HG03460 (cell line): Measurements from ENCODE around the gene GPN1.
A peak's percentile ranks its signal among the peaks of the same experiment; 100 is the strongest.
"Not testable (repeated sequence)": the region's sequence is repeated elsewhere in the genome, so short reads cannot be mapped to it uniquely, and the experiment has no call there.

Experiments used
- ATAC-seq: cut with Tn5 transposase; IDR thresholded peaks from one replicate; pipeline ENCODE4 v1.9.1; 2021; ENCODE audit not compliant: unreplicated experiment

Gene GPN1

GRCh38 chr2:27626921-27627320 lies 1.9 kb upstream of the GPN1 start:
- ATAC-seq, result not testable (repeated sequence)

GRCh38 chr2:27627963-27628766 lies 685 bp upstream of the GPN1 start:
- ATAC-seq, result peak; percentile 30

- ATAC-seq, result not testable (repeated sequence)
These were observed 1.4 kb downstream of the GPN1 start for GRCh38 chr2:27630257-27630656.

- ATAC-seq, result no peak
These were observed 5.4 kb downstream of the GPN1 start for GRCh38 chr2:27634291-27634690.

- no peak for ATAC-seq
These were observed 7.9 kb downstream of the GPN1 start for GRCh38 chr2:27636766-27637165.

- no peak for ATAC-seq
These were observed 9.3 kb downstream of the GPN1 start for GRCh38 chr2:27638037-27638637.

GRCh38 chr2:27638709-27639108 lies 9.9 kb downstream of the GPN1 start:
- ATAC-seq, result no peak

GRCh38 chr2:27640722-27641245 lies 11.9 kb downstream of the GPN1 start:
- ATAC-seq, result no peak

GRCh38 chr2:27645197-27645596 lies 16.3 kb downstream of the GPN1 start:
- ATAC-seq, result no peak

- no peak for ATAC-seq
These were observed 18.4 kb downstream of the GPN1 start for GRCh38 chr2:27647289-27647688.

GRCh38 chr2:27647737-27648136 lies 18.9 kb downstream of the GPN1 start:
- ATAC-seq, result no peak

GRCh38 chr2:27651056-27651455 lies 22.2 kb downstream of the GPN1 start:
- no peak for ATAC-seq

GRCh38 chr2:27652341-27652740 lies 23.5 kb downstream of the GPN1 start:
- ATAC-seq, result no peak

GRCh38 chr2:27652790-27653189 lies 23.9 kb downstream of the GPN1 start:
- no peak for ATAC-seq

GRCh38 chr2:27653397-27653796 lies 24.5 kb downstream of the GPN1 start:
- no peak for ATAC-seq

GRCh38 chr2:27655155-27655951 lies 26.5 kb downstream of the GPN1 start:
- no peak for ATAC-seq

- ATAC-seq, result no peak
These were observed 32.5 kb downstream of the GPN1 start for GRCh38 chr2:27661371-27661770.

- ATAC-seq, result peak; percentile 65
These were observed 34.7 kb downstream of the GPN1 start, which contains the start of the genes SLC4A1AP and SUPT7L for GRCh38 chr2:27663285-27664153. Gene SLC4A1AP, plus strand, starts transcription at chr2:27663889. Its CDS starts 26 bp downstream, at chr2:27663915. Gene SUPT7L, minus strand, starts transcription at chr2:27663614. Its CDS starts 1,422 bp downstream, at chr2:27662192.

- no peak for ATAC-seq
These were observed 35.3 kb downstream of the GPN1 start for GRCh38 chr2:27664154-27664574.

- ATAC-seq, result no peak
These were observed 35.9 kb downstream of the GPN1 start for GRCh38 chr2:27664622-27665363.
